Fibroblast of villous mesenchyme (primary cell): ENCODE results near the gene COG1. TPM values are rescaled to one million over a fixed set of nuclear protein-coding genes. Genes with fewer than 3 reads are reported as not detected.

ENCODE experiments used
- DNase-seq: peaks from one replicate; pipeline ENCODE4 v3.0.0-alpha.2; 2010; ENCODE audit warnings: low read depth
- H3K4me3 ChIP-seq: 2 replicates; pipeline ENCODE4 v1.5.1; 2011; ENCODE audit warnings: low read depth, mild to moderate bottlenecking, low read length
- total RNA-seq: library from RNA; depleted of rRNA; stranded (reverse); fragments of >200 nt; gene quantifications from 2 replicates; pipeline ENCODE4 v1.2.3, GENCODE V29; 2012
- TF ChIP-seq, protein P1 (sequence below): IDR thresholded peaks from 2 replicates; pipeline ENCODE4 v1.5.1; 2012; ENCODE audit warnings: low read depth, mild to moderate bottlenecking, low read length; ENCODE audit not compliant: insufficient read depth

The COG1 gene
- total RNA-seq, 1 donor = 25.9 TPM

DNA sequence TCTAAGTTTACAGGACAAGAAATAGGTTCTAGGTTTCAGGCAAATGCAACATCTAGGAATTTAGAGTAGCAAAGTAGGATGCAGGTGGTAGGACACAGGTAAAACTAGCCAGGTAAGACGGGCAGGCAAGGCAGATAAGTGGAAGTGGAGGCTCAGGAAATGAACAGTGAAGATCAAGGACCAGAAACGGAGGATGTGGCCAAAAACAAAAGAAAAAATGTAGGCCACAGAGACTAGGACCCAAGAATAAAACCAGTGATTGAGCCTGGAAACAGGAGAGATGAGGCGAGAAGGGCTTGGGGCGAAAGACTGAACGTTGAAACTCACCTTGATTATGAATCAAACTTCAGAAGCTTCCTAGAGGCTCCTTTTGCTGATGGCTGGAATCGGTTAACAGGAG, 44.9 kb downstream of the COG1 start:
- TF ChIP-seq, protein P1, sequence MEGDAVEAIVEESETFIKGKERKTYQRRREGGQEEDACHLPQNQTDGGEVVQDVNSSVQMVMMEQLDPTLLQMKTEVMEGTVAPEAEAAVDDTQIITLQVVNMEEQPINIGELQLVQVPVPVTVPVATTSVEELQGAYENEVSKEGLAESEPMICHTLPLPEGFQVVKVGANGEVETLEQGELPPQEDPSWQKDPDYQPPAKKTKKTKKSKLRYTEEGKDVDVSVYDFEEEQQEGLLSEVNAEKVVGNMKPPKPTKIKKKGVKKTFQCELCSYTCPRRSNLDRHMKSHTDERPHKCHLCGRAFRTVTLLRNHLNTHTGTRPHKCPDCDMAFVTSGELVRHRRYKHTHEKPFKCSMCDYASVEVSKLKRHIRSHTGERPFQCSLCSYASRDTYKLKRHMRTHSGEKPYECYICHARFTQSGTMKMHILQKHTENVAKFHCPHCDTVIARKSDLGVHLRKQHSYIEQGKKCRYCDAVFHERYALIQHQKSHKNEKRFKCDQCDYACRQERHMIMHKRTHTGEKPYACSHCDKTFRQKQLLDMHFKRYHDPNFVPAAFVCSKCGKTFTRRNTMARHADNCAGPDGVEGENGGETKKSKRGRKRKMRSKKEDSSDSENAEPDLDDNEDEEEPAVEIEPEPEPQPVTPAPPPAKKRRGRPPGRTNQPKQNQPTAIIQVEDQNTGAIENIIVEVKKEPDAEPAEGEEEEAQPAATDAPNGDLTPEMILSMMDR = no peak
- H3K4me3 ChIP-seq = no peak overlapping the region
- no peak for DNase-seq

DNA sequence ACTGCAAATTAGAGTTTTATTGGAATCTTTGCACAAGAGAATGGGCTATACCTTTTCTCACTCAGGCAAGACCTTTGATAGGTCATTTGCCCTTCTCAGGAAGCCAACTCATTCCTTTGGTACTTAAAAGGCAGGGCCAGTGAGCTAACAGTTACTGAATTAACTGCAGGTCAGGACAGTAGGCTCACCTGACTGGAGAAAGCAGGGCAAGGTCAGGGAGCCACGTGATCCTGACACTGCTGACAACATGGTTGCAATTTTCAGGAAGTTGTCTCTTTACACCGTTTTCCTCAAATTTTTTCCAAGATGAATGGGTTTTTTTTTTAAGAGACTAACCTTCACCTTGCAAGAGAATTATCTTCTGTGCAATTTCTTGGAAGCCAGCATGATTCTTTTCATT, 47.7 kb downstream of the COG1 start:
- DNase-seq = no peak
- TF ChIP-seq, protein P1 = no peak
- H3K4me3 ChIP-seq = no peak overlapping the region

DNA sequence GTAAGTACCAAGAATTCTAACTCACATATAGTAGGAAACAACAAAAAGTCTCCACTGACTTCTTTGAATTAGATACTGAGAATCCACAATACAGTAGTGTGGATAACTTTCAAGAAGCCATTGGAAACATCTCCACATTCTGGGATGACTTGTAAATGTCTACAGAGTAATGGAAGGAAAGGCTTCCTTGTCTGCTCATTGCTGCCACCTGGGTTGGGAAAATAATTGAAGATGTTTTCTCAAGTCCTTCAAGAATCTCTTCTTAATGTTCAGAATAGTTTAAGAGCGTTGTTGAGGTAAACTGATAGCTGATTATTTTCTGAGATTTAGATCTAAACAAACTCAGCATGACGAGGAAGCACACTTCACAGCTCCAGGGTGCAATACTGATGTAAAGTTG, 54.9 kb downstream of the COG1 start:
- DNase-seq = peak; percentile 40
- TF ChIP-seq, protein P1 = peak; percentile 29
- no peak overlapping the region for H3K4me3 ChIP-seq

DNA sequence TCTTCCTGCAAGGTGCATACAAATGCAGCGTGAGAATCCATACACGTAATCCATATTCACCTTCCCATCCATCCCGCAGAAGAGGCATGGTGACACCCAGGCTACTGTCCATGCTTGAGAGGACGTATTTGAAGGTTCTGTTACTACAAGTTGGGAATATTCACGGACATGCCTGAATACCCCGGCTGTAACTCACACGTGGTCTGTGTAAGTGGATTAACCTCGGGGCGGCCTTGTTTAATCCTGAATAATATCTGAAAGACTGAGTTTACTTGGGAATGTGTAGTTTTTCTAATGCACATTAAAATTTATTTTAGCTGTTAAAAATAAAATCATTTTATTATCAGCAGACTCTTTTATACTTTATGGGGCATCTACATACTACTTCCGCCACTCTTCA, 55.7 kb downstream of the COG1 start:
- TF ChIP-seq, protein P1 = no peak
- H3K4me3 ChIP-seq = no peak overlapping the region
- no peak for DNase-seq

DNA sequence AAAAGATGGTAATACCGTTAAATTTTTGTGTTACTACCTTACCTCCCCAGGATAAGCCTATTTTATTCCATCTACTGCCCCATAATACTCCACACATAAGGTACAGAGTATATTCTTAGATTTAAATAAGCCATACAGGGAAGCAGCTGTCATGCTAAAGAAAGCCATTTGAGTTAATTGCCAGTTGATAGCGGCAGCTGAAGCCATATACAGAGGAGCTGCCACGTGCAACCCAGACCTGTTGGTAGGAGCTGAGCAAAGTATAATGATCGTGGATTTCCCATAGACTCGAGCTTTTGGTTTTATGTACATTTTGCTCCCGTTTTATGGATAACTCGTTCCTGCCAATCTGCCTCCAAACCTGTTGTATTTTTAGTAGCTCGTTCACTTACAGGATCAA, 56.8 kb downstream of the COG1 start:
- TF ChIP-seq, protein P1 = no peak
- no peak for DNase-seq
- no peak overlapping the region for H3K4me3 ChIP-seq

DNA sequence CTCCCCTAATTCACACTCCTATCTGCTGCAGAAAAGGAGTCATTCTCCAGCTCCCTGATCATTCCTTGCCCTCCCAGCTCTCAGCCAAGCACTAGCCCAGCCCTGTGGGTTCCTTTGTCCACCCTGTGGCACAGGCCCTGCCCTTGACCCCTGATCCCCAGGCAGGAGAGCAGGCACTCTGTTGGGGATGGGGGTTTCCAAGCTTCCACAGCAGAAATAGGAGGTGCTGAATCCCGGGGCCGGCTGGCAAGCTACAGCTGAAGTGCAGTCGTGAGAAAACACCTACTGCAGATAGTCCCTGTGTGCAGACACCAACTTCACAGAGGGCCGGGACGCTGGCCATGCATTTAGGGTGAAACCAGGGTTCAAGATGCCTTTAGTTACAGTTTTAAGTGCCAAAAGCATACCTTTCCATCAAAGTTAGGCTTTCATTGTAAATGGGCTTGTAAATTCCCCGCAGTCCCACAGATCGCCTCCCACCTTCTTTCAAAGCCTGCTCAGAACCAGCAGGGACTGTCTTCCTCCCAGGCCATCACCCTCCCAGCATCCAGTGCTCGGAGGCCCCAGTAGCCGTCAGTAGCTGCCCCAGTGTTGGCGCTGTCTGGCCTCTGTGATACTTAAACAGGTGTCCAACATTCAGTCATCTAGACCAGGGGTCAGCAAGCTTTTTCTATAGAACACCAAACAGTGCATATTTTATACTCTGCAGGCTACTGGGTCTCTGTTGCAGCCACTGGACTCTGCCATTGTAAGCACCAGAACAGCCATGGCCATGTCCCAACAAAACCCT, 58.2 kb downstream of the COG1 start:
- TF ChIP-seq, protein P1 = no peak
- H3K4me3 ChIP-seq = no peak overlapping the region

DNA sequence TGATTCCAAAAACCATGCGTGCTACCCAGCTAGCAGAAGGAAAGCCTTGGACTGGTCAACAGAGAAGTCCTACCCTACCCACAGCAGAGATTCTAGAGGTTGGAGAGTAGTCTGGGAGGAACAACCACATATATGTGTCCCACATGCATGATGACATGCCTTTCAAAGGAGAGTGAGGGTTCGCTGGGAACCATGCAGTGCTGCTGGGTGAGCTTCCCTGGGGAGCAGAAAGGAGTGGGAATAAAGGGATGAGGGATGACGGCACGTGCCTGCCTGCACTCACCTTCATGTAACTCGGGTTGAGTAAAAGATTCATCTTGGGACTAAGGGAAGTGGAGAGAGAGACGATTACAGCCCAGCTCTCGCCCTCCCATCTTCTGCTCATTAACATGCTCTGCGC, 59.0 kb downstream of the COG1 start:
- no peak overlapping the region for H3K4me3 ChIP-seq
- no peak for DNase-seq
- TF ChIP-seq, protein P1 = no peak

More for the DNA sequence above, 58.2 kb downstream of the COG1 start:
- DNase-seq = no peak
